Heart right ventricle (tissue), 16 donors: ENCODE data around the gene GLMP. TPM values are rescaled to one million over a fixed set of nuclear protein-coding genes. Genes with fewer than 3 reads are reported as not detected.

ENCODE experiments used
- ATAC-seq, 8 donors: fragments of 200-7000 bp; cut with Tn5 transposase; one replicate each; pipeline ENCODE4 v1.9.1; 2020; ENCODE audit warnings: mild to moderate bottlenecking in 8 of 8, moderate library complexity in 8 of 8, moderate number of reproducible peaks in 1 of 8
- DNase-seq, 2 donors: peaks; one replicate each; pipeline ENCODE4 v3.0.0-alpha.2; 2020
- H3K27ac ChIP-seq, 10 donors: fragments of 200-600 bp; sonication (generic) in 2 of 10; one replicate each; pipeline versions ENCODE4 v1.5.0 to v1.8.0; 2020 to 2022; ENCODE audit warnings: mild to moderate bottlenecking in 3 of 10
- H3K27me3 ChIP-seq, 7 donors: fragments of 200-600 bp; one replicate each; pipeline ENCODE4 v1.8.0; 2021 to 2022; ENCODE audit warnings: mild to moderate bottlenecking in 2 of 7
- H3K36me3 ChIP-seq, 9 donors: fragments of 200-600 bp; sonication (generic) in 1 of 9; one replicate each; pipeline versions ENCODE4 v1.5.0 to v1.8.0; 2020 to 2022; ENCODE audit warnings: mild to moderate bottlenecking in 2 of 9
- H3K4me1 ChIP-seq, 9 donors: fragments of 200-600 bp; sonication (generic) in 1 of 9; one replicate each; pipeline versions ENCODE4 v1.5.0 to v1.8.0; 2020 to 2022; ENCODE audit warnings: mild to moderate bottlenecking in 4 of 9
- H3K4me3 ChIP-seq, 10 donors: fragments of 200-600 bp; sonication (generic) in 2 of 10; one replicate each; pipeline versions ENCODE4 v1.5.0 to v1.8.0; 2020 to 2022; ENCODE audit warnings: mild to moderate bottlenecking in 7 of 10, moderate library complexity in 2 of 10
- H3K9me3 ChIP-seq, 11 donors: fragments of 200-600 bp in 10 of 11; sonication (generic) in 2 of 11; one replicate each; pipeline versions ENCODE4 v1.5.0 to v1.8.0; 2013 to 2022; ENCODE audit warnings: mild to moderate bottlenecking in 2 of 11, control low read depth in 1 of 11, moderate library complexity in 1 of 11
- WGBS, 2 donors: extraction: QIAGEN DNeasy Blood & Tissue Kit; methylation state at CpG; one replicate each; pipeline ENCODE4 v1.1.7; 2013; ENCODE audit warnings: inconsistent platforms in 1 of 2; 5-methylcytosine and 5-hydroxymethylcytosine counted together
- intact Hi-C, 10 donors: fragments of 100-400 bp; cut with DNase I; formaldehyde crosslinking; loops; one replicate each; pipeline versions ENCODE4 v1.11.1 to v1.14.2; 2022
- polyA plus RNA-seq, 2 donors: library from polyadenylated mRNA; stranded (reverse); fragments of 200-250 nt; gene quantifications; one replicate each; pipeline ENCODE4 v1.2.3, GENCODE V29; 2013
- total RNA-seq, 10 donors: library from RNA; stranded (reverse); fragmentation: NEBNext Ultra II Directional in 3 of 10; extraction: Animal tissue kit (Norgen Biotek cat#: 25700) in 3 of 10; gene quantifications; one replicate each; pipeline versions ENCODE4 v1.2.1 to v1.2.4, GENCODE V29; 2021 to 2023
- TF ChIP-seq, protein P1 (sequence below), 9 donors: fragments of 200-600 bp; sonication (generic) in 2 of 9; IDR thresholded peaks; one replicate each; pipeline versions ENCODE4 v1.5.0 to v1.8.0; 2021 to 2022; ENCODE audit warnings: antibody characterized with exemption in 9 of 9, mild to moderate bottlenecking in 5 of 9, moderate library complexity in 1 of 9
- donor health status: Arrhythmogenic right ventricular cardiomyopathy.
- donor health status: ischemic (EF 13 %, LVEDD 7.1; RV severe dilation, severe dysfunction).
- donor health status: healthy with polysubstance abuse.
- donor health status: DM: no; HTN: yes; CAD: no.
- donor health status: DM: no; HTN: no; CAD: no.
- donor health status: ischemic (EF 25% LVEDD 6.9; RV normal size, moderate dysfunction).
- donor health status: ischemic (EF 25% LVEDD 5.7; RV mildly dilated, moderate dysfunction).
- donor health status: healthy.
- donor health status: DM: yes; HTN: yes; CAD: no.
- donor health status: Ischemic cardiomyopathy.
- donor health status: ischemic (EF 35%, LVEDD 5.7; RV mildly dilated, moderate dysfunction).
- donor health status: nonischemic (EF 11% LVEDD 7.7; RV severe dilation, severe dysfunction).
- donor health status: DM: yes; HTN: yes; CAD: no.
- donor health status: PGD.
- donor health status: ischemic (EF 29% LVEDD 5.4; RV normal size, mild dysfunction).
- donor health status: nonischemic (EF 23%, LVEDD 6.1; RV moderate dilation, normal function).

GLMP gene
- total and polyA plus RNA-seq, 12 donors: 10.9 to 43.8 (median 14.2) TPM

DNA sequence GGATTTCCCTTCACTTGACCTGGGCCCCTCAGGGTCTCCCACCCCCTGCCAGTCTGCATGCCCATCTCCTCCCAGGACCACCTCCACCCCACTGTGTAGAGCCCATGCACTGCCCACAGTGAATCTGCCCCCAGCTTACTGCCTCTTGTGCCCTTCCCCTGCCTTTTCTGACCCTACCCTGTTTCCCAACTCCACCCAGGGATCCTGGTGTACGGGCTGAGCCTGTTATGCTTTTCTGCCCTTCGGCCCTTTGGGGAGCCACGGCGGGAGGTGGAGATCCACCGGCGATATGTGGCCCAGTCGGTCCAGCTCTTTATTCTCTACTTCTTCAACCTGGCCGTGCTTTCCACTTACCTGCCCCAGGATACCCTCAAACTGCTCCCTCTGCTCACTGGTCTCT lies 9.4 kb downstream of the GLMP start:
- peaks cover 0 to 40% (median 23%) of the 10 kb centered on the region in 9 donors for H3K4me1 ChIP-seq
- 91 to 98% methylated on average over 8 of the region's 8 CpGs for WGBS, 2 donors
- no peak overlapping the region for H3K4me3 ChIP-seq
- H3K27me3 ChIP-seq: no peaks in the 10 kb centered on the region
- TF ChIP-seq, protein P1, sequence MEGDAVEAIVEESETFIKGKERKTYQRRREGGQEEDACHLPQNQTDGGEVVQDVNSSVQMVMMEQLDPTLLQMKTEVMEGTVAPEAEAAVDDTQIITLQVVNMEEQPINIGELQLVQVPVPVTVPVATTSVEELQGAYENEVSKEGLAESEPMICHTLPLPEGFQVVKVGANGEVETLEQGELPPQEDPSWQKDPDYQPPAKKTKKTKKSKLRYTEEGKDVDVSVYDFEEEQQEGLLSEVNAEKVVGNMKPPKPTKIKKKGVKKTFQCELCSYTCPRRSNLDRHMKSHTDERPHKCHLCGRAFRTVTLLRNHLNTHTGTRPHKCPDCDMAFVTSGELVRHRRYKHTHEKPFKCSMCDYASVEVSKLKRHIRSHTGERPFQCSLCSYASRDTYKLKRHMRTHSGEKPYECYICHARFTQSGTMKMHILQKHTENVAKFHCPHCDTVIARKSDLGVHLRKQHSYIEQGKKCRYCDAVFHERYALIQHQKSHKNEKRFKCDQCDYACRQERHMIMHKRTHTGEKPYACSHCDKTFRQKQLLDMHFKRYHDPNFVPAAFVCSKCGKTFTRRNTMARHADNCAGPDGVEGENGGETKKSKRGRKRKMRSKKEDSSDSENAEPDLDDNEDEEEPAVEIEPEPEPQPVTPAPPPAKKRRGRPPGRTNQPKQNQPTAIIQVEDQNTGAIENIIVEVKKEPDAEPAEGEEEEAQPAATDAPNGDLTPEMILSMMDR (IDR thresholded peaks at IDR 0.05): no peak
- H3K36me3 ChIP-seq: peaks cover 0 to 26% (median 5%) of the 10 kb centered on the region in 9 donors
- ATAC-seq: no peak
- no peaks in the 10 kb centered on the region for H3K9me3 ChIP-seq
- intact Hi-C loops: no loop called here
- DNase-seq: no peak
- no peak overlapping the region for H3K27ac ChIP-seq

DNA sequence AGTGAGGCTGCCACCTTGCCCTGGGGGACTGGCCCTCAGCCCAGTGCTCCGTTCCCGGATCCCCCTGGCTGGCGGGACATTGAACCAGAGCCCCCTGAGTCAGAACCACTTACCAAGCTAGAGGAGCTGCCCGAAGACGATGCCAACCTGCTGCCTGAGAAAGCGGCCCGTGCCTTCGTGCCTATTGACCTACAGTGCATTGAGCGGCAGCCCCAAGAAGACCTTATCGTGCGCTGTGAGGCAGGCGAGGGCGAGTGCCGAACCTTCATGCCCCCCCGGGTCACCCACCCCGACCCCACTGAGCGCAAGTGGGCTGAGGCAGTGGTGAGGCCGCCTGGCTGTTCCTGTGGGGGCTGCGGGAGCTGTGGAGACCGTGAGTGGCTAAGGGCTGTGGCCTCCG lies 10.0 kb downstream of the GLMP start:
- intact Hi-C loops: no loop called here
- H3K27me3 ChIP-seq: no peaks in the 10 kb centered on the region
- H3K27ac ChIP-seq: no peak overlapping the region

DNA sequence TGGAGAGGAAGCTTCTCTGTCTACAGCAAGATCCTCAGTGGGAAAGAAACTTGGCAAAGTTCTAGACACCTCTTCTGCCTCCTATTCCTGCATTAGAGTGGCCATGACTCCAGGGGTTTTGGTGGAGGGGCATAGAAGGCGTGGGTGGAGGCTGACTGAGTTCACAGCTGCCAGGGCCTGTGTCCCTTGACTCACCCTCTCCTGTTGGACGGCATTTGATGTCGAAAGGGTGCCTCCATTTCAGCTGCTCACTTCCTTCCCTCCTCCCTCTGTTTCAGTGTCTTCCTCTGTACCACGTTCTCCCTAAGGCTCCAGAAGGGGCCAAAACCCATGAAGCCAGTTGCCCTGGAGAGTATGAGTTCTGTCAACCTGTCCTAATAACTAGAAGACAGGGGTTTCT lies 10.7 kb downstream of the GLMP start:
- ATAC-seq: no peak
- Histone ChIP-seq H3K36me3 (peaks cover 0 to 32% (median 5%) of the 10 kb centered on the region in 9 donors), H3K4me3 (no peak overlapping the region), H3K9me3 (no peaks in the 10 kb centered on the region), H3K27me3 (no peaks in the 10 kb centered on the region), H3K4me1 (peaks cover 0 to 46% (median 28%) of the 10 kb centered on the region in 9 donors), H3K27ac (peak overlapping the region in 1 of 10 donors; percentile 36)
- TF ChIP-seq, protein P1 (IDR thresholded peaks at IDR 0.05): no peak
- 79 to 84% methylated on average over 4 of the region's 4 CpGs for WGBS, 2 donors
- intact Hi-C loops: no loop called here
- no peak for DNase-seq

More for the DNA sequence above, 10.0 kb downstream of the GLMP start:
- ATAC-seq: no peak
- TF ChIP-seq, protein P1 (IDR thresholded peaks at IDR 0.05): no peak
- H3K4me1 ChIP-seq: peaks cover 0 to 40% (median 24%) of the 10 kb centered on the region in 9 donors
- no peaks in the 10 kb centered on the region for H3K9me3 ChIP-seq
- WGBS, 2 donors: 90 to 94% methylated on average over 21 of the region's 21 CpGs
- no peak for DNase-seq
- peaks cover 0 to 26% (median 5%) of the 10 kb centered on the region in 9 donors for H3K36me3 ChIP-seq
- no peak overlapping the region for H3K4me3 ChIP-seq

DNA sequence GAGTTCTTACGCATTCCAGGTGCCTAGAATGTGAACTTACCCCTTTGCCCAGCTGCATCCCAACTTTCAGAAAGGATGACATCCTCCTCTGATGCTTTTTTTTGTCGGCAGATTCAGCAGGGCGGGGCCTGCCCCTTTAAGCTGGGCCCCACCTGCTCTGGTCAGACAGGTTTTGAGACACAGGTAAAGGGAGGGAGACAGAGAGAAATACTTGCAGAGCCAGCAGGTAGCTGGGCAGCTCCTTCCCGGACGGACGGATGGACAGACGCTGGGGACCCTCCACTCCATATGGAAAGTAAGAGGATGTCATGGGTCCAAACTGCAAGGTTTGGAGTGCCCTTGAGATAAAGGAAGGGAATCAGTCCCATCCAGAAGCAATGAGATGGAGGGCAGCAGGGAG lies 11.4 kb downstream of the GLMP start, which contains the start of gene TMEM79:
TSS of gene TMEM79 (plus strand) at position 214 of the 400 bp plus-strand sequence. CDS start 902 bp downstream, outside the sequence.
- H3K36me3 ChIP-seq: peaks cover 0 to 32% (median 4%) of the 10 kb centered on the region in 9 donors
- no peak for ATAC-seq
- peaks cover 0 to 52% (median 28%) of the 10 kb centered on the region in 9 donors for H3K4me1 ChIP-seq
- peak within 1 kb of the TSS in 9 of 10 donors; percentile 82 to 98 (median 92) for H3K27ac ChIP-seq
- intact Hi-C loops: no loop called here
- WGBS, 2 donors: 90 to 94% methylated on average over 7 of the region's 7 CpGs
- no peak for DNase-seq
- TF ChIP-seq, protein P1 (IDR thresholded peaks at IDR 0.05): no peak
- H3K9me3 ChIP-seq: no peaks in the 10 kb centered on the region
- no peaks in the 10 kb centered on the region for H3K27me3 ChIP-seq
- peak within 1 kb of the TSS; percentile 72 to 97 (median 88) for H3K4me3 ChIP-seq
